HG03521 (cell line): ENCODE results near the gene NVL.
A peak's percentile ranks its signal among the peaks of the same experiment; 100 is the strongest.

ENCODE experiments used
- ATAC-seq: cut with Tn5 transposase; IDR thresholded peaks from one replicate; pipeline ENCODE4 v1.9.1; 2021; ENCODE audit warnings: mild to moderate bottlenecking, moderate library complexity; ENCODE audit not compliant: unreplicated experiment

NVL gene

DNA sequence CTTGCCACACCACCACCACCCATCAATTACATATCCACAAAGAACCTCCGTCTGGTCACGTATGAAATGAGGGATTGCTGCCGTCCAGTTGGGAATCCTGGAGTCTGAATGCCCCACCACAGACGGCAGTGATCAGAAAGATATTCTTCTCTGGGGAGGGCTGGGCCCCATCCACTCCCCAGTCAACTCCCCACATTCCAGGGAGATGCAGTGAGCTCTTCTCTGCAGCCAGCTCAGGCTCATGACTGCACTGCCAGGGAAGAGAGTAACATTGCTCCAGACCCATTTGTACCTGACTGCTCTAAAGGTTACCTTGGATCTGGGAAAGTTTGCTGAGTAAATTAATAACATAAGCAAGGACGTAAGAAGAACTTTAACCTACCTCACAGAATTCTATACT lies 128.6 kb downstream of the NVL start:
- ATAC-seq, result no peak

DNA sequence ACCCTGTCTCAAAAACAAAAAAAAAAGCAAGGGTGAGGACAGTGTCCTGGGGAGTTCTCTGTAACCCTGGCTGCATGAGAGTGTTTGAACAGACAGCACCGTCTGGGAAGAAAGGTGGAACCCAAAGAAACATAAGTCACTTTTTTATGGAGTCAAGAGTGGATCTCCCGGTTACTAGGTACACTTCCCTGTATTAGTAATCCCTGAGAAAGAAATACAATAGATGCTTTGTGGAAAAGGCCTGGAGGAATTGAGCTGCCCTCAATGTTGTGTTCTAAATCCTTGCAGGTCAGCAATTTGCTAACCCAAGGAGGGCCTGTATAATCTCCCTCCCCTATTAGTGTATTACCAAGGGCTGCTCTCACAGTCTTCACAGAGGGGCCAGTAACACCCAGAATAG lies 130.3 kb downstream of the NVL start:
- ATAC-seq, result no peak

- no peak for ATAC-seq
These were observed 131.4 kb downstream of the NVL start for GRCh38 chr1:224198572-224198971.

DNA sequence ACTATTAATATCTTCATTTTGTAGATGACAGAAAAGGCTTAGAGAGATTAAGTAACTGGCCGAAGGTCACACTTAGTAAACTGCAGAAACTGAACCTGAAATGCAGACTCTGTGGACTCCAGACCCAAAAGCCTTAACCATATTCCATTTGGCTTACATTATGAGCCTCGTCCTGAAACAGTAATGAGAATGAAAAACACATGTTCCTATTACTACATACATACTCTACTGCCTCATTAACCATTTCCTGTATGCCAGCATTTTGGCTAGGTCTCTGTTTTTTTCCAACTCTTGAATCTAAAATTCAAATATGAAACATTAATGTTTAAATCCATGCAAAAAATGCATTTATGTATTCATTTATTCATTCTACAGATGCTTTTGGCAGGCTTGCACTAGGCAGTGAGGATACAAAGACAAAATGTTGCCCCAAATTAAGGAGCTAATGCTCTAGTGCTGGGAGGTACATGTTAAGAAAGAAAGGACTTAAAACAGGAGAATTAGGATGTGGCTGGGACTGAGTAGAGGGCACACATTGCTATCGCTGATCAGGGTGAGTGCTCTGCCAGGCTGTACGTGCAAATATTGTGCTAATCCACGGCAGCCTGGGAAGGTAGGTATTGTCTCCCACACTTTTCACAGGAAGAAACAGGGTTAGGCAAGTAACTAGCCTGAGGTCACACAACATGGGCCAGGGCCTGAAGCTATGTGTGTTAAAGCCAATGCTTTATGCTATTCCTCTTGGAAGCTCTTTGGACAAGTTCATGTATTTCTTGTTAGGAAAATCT lies 133.0 kb downstream of the NVL start:
- no peak for ATAC-seq

GRCh38 chr1:224193319-224193966 lies 136.5 kb downstream of the NVL start:
- no peak for ATAC-seq

DNA sequence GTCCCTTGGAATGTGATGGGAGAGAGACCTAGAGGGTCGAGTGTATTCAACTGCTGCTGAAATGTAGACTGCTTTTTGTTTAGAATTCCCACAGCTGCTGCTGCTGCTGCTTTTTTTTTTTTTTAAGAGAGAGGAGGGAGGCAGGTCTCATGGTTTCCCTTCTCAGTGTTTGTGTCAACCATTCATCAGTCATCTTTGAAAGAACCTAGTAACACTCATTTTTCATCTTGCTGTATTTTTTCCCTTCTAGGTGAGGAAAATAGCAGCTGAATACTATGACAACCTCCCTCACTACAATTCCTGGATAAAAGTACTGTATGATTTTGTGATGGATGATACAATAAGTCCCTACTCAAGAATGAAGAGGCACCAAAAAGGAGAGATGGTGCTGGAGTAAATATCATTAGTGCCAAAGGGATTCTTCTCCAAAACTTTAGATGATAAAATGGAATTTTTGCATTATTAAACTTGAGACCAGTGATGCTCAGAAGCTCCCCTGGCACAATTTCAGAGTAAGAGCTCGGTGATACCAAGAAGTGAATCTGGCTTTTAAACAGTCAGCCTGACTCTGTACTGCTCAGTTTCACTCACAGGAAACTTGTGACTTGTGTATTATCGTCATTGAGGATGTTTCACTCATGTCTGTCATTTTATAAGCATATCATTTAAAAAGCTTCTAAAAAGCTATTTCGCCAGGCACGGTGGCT lies 137.7 kb downstream of the NVL start:
- no peak for ATAC-seq

DNA sequence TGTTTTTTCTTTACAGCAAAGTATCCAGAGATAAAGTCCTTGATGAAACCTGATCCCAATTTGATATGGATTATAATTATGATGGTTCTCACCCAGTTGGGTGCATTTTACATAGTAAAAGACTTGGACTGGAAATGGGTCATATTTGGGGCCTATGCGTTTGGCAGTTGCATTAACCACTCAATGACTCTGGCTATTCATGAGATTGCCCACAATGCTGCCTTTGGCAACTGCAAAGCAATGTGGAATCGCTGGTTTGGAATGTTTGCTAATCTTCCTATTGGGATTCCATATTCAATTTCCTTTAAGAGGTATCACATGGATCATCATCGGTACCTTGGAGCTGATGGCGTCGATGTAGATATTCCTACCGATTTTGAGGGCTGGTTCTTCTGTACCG lies 140.4 kb downstream of the NVL start:
- no peak for ATAC-seq

GRCh38 chr1:224188286-224188685 lies 141.7 kb downstream of the NVL start:
- ATAC-seq, result no peak

DNA sequence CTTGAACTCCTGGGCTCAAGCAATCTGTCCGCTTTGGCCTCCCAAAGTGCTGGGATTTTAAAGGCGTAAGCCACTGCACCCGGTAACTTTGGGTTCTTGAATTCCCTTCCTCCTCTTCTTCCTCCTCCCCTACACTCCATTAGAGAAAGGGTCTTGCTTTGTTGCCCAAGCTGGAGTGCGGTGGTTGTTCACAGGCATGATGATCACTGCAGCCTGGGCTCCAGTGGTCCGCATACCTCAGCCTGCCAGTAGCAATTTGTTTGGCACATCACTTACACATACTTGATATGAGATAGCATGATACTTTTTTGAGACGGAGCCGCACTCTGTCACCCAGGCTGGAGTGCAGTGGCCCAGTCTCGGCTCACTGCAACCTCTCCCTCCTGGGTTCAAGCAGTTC lies 144.8 kb downstream of the NVL start:
- no peak for ATAC-seq

GRCh38 chr1:224183591-224184312 lies 146.2 kb downstream of the NVL start:
- peak; percentile 41 for ATAC-seq

DNA sequence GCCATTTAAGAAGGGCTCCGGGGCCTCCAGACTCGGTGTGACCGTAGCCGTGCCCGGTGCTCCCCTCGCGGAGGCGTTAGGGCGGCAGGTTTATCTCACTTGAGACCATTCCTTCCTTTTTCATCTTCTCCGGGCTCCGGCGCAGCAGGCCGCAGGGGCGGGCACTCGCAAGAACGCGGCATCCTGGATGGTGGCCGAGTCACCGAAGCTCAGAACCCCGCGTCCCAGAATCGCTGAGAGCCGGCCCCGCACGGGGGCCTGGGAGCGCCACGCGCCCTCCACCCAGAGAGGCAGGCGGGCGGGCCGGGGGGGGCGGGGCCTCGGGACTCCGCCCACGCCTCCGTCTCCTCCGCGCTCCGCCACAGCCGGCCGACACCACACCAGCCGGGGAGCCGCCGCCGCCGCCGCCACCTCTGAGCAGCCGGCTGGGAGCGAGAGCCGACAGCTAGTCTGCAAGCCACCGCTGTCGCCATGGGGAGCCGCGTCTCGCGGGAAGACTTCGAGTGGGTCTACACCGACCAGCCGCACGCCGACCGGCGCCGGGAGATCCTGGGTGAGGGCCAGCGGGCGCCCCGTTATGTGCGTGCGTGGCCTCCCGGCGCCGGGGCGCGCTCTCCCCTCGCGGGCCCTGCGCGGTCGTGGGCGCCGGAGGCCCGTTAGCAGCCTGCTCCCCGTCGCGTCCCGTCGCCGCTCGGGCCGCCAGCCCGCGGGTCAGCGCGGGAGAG lies 146.9 kb downstream of the NVL start, which contains the start of gene DEGS1:
Gene DEGS1, plus strand, starts transcription at position 375 of the 725 bp plus-strand sequence. Its CDS starts 97 bp downstream, at position 472.
- peak; percentile 67 for ATAC-seq

DNA sequence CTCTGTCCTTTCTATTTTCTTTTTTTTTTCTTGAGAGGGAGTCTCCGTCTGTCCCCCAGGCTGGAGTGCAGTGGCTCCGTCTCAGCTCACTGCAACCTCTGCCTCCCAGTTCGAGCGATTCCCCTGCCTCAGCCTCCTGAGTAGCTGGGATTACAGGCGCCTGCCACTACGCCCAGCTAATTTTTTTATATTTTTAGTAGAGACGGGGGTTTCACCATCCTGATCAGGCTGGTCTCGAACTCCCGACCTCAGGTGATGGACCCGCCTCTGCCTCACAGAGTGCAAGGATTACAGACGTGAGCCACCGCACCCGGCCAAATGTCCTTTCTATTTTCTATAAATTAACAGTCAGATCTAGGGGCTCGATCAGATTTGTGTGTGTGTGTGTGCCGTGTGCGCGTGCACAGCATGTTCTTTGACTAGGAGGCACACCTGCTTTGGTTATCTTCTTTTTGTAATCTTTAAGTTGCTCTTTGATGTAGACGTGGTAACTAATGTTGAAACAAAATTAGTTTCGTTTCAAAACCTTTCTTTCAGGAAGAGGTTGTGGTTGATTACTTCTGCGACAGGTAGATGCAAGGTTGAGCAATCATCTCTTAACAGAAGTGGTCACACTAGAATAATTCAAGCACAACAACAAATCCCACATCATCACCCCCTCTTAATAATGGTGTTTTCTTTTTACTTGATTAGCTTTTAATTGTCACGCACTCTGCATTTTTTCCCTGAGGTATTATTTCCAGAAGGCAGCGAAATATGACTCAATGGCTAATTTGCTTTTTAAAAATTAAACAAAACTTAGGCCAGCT lies 147.7 kb downstream of the NVL start:
- ATAC-seq, result peak; percentile 30

- no peak for ATAC-seq
These were observed 148.5 kb downstream of the NVL start for GRCh38 chr1:224181453-224181810.

GRCh38 chr1:224180783-224181452 lies 149.1 kb downstream of the NVL start:
- no peak for ATAC-seq

DNA sequence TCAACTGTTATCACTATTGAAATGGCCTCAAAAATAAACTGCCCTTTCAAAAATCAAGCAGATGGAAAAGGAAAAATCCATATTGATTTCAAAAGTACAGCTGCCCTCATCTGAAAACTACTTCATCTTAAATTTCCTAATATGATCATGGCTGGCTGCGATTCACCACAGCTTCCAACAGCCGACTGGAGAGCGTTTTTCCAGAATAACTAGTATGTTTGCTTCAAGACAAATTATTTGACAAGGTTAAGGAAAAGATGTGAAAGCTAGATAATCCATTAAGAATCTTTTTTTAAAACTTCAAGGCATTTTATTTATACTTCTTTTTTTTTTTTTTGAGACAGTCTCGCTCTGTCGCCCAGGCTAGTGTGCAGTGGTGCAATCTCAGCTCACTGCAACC lies 151.1 kb downstream of the NVL start:
- no peak for ATAC-seq

GRCh38 chr1:224177356-224177999 lies 152.5 kb downstream of the NVL start:
- no peak for ATAC-seq
